Hepatic stellate cell (primary cell): ENCODE measurements around the gene TMEM97.
A peak's percentile ranks its signal among the peaks of the same experiment; 100 is the strongest.

Experiments used
- DNase-seq: peaks from one replicate; pipeline ENCODE4 v3.0.0; 2011; ENCODE audit warnings: low spot score

Gene TMEM97

GRCh38 chr17:28317099-28317965 lies 1.7 kb upstream of the TMEM97 start:
- no peak for DNase-seq

- DNase-seq, result no peak
Observed at GRCh38 chr17:28317966-28318758, 838 bp upstream of the TMEM97 start.

- DNase-seq, result no peak
Observed at GRCh38 chr17:28319598-28319935, 567 bp downstream of the TMEM97 start.

- no peak for DNase-seq
Observed at GRCh38 chr17:28320215-28321061, 1.4 kb downstream of the TMEM97 start.

GRCh38 chr17:28324267-28324745 lies 5.3 kb downstream of the TMEM97 start:
- no peak for DNase-seq

- no peak for DNase-seq
Observed at GRCh38 chr17:28324781-28325180, 5.8 kb downstream of the TMEM97 start.

GRCh38 chr17:28325211-28325610 lies 6.2 kb downstream of the TMEM97 start:
- DNase-seq, result no peak

- no peak for DNase-seq
Observed at GRCh38 chr17:28326114-28326513, 7.1 kb downstream of the TMEM97 start.

GRCh38 chr17:28327031-28327607 lies 8.1 kb downstream of the TMEM97 start:
- no peak for DNase-seq

- DNase-seq, result no peak
Observed at GRCh38 chr17:28327709-28328108, 8.7 kb downstream of the TMEM97 start.

- no peak for DNase-seq
Observed at GRCh38 chr17:28328325-28328724, 9.3 kb downstream of the TMEM97 start.

- DNase-seq, result no peak
Observed at GRCh38 chr17:28330671-28331070, 11.7 kb downstream of the TMEM97 start.

- DNase-seq, result no peak
Observed at GRCh38 chr17:28331891-28332420, 13.0 kb downstream of the TMEM97 start.

GRCh38 chr17:28333083-28333746 lies 14.2 kb downstream of the TMEM97 start:
- no peak for DNase-seq

- DNase-seq, result no peak
Observed at GRCh38 chr17:28334171-28334570, 15.2 kb downstream of the TMEM97 start.

GRCh38 chr17:28334666-28335200 lies 15.7 kb downstream of the TMEM97 start:
- no peak for DNase-seq

- DNase-seq, result peak; percentile 94
Observed at GRCh38 chr17:28335201-28335958, 16.4 kb downstream of the TMEM97 start, which contains the start of the genes IFT20 and TNFAIP1. Gene IFT20, minus strand, starts transcription at chr17:28335472. Its CDS starts 3,487 bp downstream, at chr17:28331985. Gene TNFAIP1, plus strand, starts transcription at chr17:28335761. Its CDS starts 3,761 bp downstream, at chr17:28339522.

GRCh38 chr17:28335959-28336871 lies 17.2 kb downstream of the TMEM97 start:
- DNase-seq, result peak; percentile 72
